IPS-11a (cell line): ENCODE measurements around the gene SLC7A8.

Experiments
- H3K4me3 ChIP-seq: one replicate; pipeline ENCODE4 v1.5.1; 2013; ENCODE audit warnings: low read depth, low read length, control low read depth

Gene SLC7A8

GRCh38 chr14:23183158-23183470, 346 bp downstream of the SLC7A8 start:
- peak overlapping the region; percentile 91 for H3K4me3 ChIP-seq

GRCh38 chr14:23182372-23183157, 895 bp downstream of the SLC7A8 start:
- peak overlapping the region; percentile 91 for H3K4me3 ChIP-seq

GRCh38 chr14:23181946-23182345, 1.5 kb downstream of the SLC7A8 start:
- H3K4me3 ChIP-seq, result peak overlapping the region; percentile 91

- H3K4me3 ChIP-seq, result peak overlapping the region; percentile 91
These were observed 2.0 kb downstream of the SLC7A8 start for GRCh38 chr14:23181453-23181852.

- no peak overlapping the region for H3K4me3 ChIP-seq
These were observed 6.3 kb downstream of the SLC7A8 start for GRCh38 chr14:23177181-23177580.

- no peak overlapping the region for H3K4me3 ChIP-seq
These were observed 7.6 kb downstream of the SLC7A8 start for GRCh38 chr14:23175823-23176222.

- no peak overlapping the region for H3K4me3 ChIP-seq
These were observed 8.9 kb downstream of the SLC7A8 start for GRCh38 chr14:23174296-23175184.

- no peak overlapping the region for H3K4me3 ChIP-seq
These were observed 9.7 kb downstream of the SLC7A8 start for GRCh38 chr14:23173796-23174195.

GRCh38 chr14:23173031-23173430, 10.4 kb downstream of the SLC7A8 start:
- H3K4me3 ChIP-seq, result no peak overlapping the region

GRCh38 chr14:23172574-23172973, 10.9 kb downstream of the SLC7A8 start:
- H3K4me3 ChIP-seq, result no peak overlapping the region

GRCh38 chr14:23172096-23172495, 11.4 kb downstream of the SLC7A8 start:
- H3K4me3 ChIP-seq, result no peak overlapping the region

GRCh38 chr14:23171222-23171975, 12.1 kb downstream of the SLC7A8 start:
- no peak overlapping the region for H3K4me3 ChIP-seq

GRCh38 chr14:23169622-23170021, 13.8 kb downstream of the SLC7A8 start:
- H3K4me3 ChIP-seq, result no peak overlapping the region

- no peak overlapping the region for H3K4me3 ChIP-seq
These were observed 15.2 kb downstream of the SLC7A8 start for GRCh38 chr14:23168246-23168645.

GRCh38 chr14:23167116-23167847, 16.2 kb downstream of the SLC7A8 start:
- H3K4me3 ChIP-seq, result no peak overlapping the region

- H3K4me3 ChIP-seq, result no peak overlapping the region
These were observed 18.5 kb downstream of the SLC7A8 start for GRCh38 chr14:23164949-23165348.

GRCh38 chr14:23164250-23164649, 19.2 kb downstream of the SLC7A8 start:
- no peak overlapping the region for H3K4me3 ChIP-seq

GRCh38 chr14:23163830-23164229, 19.6 kb downstream of the SLC7A8 start:
- H3K4me3 ChIP-seq, result no peak overlapping the region

GRCh38 chr14:23162800-23163199, 20.7 kb downstream of the SLC7A8 start:
- H3K4me3 ChIP-seq, result no peak overlapping the region

- H3K4me3 ChIP-seq, result no peak overlapping the region
These were observed 21.5 kb downstream of the SLC7A8 start for GRCh38 chr14:23162005-23162404.
